Prostate gland (tissue), 2 donors: Measurements from ENCODE around the gene TMEM243.

ENCODE experiments used
- CTCF ChIP-seq, 4 experiments: fragments of 200-600 bp in 2 of 4; fragments of 450-650 bp in 2 of 4; sonication (generic) in 2 of 4; IDR thresholded peaks; 1 replicate in 3 of 4; 2 replicates in 1 of 4; pipeline ENCODE4 v1.5.1; 2016 to 2019; ENCODE audit warnings: antibody characterized with exemption in 4 of 4, mild to moderate bottlenecking in 2 of 4, moderate library complexity in 2 of 4
- POLR2AphosphoS5 ChIP-seq: sonication (generic); formaldehyde crosslinking; IDR thresholded peaks from one replicate; pipeline ENCODE4 v1.6.1; 2017; ENCODE audit warnings: antibody characterized with exemption

- TF ChIP-seq CTCF (IDR thresholded peaks at IDR 0.05) (no peak), POLR2AphosphoS5 (no peak)
These were observed 11.7 kb upstream of the TMEM243 start for GRCh38 chr7:87231258-87231657.
